Stimulated activated CD8-positive, alpha-beta memory T cell treated with anti-CD3 and anti-CD28 coated beads, Interleukin-15, amount 100 ng/mL, for 24 hours (primary cell): ENCODE data around the gene NOX5.

Experiments used
- DNase-seq: peaks from one replicate; pipeline ENCODE4 v3.0.0-alpha.2; 2020; ENCODE audit warnings: low read depth

NOX5 gene

DNA sequence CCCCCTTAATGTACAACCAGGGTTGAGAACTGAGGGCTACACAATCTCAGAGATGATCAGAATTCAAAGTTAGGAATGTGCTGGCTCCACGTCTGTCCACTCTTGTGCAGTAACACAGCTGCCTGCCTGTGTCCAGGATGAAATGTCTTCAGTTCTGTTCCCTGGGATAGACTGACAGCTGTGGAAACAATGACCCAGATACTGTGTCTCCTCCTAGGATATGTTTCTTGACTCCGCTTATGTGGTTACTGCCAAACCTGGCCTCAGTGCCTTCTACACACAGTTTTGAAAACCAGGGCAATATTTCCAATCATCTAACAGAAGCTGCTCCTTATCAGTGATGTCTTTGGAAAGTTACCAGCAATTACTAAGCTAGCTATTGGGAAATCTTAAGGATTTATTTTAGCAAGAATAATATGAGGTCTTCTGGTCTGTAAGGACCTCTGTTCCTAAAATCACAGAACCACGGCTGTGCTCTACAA is 67.6 kb downstream of the NOX5 start:
- no peak for DNase-seq

DNA sequence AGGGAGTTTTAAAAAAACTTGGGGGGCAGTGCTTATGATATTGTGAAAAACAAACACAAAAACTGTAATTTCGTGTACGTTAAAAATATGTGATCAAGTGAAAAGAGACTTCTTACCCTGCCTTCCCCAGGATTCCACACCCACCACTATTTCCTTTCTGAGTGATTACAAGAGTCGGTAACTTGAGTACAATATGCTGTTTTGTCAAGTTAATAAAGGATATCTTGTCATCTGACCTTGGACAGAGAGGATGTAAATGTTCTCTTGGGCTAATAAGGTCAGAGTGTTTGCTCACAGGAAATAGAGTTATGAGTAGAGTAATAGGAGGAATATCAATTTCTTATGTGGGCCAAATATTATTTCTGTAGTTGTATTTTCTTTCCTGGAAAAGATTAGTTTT is 68.1 kb downstream of the NOX5 start:
- DNase-seq: no peak

DNA sequence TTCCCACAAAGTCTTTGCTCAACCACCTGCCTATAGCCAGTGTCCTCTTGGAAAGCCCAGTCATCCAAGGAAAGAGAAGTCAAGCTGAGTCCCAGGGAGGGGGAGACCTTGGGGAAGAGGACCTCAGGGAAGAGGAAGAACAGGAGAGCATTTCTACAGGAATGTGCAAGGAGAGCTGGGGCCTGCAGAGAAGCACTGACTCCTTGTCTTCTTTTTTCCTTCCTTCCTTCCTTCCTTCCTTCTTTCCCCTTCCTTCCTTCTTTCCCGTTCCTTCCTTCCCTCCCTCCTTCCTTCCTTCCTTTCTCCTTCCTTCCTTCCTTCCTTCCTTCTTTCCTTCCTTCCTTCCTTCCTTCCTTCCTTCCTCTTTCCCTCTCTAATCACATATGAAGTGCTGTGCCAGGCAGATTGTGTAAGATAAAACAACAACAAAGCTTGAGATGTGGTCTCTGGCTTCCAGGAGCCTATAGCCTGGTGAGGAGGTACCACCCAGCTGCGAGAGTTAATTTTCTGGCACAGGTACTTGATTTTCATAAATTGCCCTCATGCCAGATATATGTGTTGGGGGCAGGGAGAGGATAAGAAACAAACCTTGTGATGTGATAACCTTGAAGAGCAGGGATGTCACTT is 70.0 kb downstream of the NOX5 start:
- no peak for DNase-seq

DNA sequence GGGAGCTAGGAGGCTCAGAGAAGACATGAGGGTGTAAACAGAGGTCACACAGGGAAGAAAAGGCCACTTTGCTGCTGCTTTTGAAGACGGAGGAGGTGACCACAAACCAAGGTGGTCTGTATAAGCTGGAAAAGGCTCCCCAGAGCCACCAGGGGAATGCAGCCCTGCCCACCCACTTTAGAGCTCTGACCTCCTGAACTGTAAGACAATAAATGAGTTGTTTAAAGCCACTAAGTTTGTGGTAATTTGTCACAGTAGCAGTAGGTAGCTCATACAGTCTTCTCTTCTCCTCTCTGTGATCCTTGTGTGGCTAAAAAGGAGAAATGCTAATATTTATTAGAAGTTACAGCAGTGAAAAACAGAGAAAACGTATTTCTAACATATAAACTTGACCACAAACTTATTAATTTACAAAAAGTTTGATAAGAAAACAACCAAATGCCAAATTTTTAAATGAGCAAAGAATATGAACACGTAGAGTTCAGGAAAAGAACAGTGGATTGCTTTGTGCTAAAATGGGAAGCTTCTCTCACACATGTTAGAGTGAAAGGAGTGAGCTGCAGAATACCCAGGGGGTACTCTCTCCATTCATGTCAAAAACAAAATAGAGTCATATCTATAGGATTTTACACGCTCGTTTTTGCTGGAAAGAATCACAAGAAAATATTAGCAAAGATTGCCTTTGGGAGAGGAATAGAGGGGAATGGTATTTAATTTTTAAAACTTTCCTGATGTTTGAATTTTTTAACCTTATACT is 71.0 kb downstream of the NOX5 start:
- no peak for DNase-seq

DNA sequence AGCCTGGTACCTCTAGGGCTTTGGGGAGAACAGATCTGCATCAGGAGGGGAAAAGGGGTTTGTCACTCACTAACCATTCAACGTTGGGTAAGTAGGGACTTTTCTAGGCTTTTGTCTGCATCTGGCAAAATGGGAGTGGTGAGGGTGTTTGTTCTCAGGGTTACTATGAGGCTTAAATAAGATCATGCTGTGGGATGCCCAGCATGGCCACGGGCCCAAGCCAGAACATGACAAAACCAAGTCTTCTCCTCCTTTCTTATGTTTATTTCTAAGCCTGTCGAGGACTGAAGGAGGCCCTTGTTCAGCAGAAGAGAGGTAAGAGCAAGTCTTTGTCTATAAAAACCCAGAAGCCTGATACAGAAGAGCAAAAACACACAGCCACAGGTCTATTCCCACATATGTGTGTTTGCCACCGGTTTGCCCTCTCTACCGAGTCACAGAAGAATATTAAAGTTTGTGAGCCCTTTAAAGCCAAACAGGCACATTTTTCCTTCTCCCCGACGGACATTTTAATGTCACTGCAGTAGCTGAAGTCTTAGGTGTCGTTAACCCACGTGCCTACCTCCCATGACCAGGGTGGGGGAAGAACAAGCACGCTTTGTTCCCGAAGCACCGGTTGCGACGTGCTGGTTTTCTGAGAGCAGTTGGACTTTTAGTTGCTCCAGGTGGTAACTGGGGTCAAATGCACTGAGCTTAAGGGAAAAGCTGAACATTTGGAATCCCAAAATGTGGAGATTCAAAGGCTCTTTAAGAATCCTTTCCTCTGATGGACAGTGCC is 72.1 kb downstream of the NOX5 start:
- DNase-seq: no peak

DNA sequence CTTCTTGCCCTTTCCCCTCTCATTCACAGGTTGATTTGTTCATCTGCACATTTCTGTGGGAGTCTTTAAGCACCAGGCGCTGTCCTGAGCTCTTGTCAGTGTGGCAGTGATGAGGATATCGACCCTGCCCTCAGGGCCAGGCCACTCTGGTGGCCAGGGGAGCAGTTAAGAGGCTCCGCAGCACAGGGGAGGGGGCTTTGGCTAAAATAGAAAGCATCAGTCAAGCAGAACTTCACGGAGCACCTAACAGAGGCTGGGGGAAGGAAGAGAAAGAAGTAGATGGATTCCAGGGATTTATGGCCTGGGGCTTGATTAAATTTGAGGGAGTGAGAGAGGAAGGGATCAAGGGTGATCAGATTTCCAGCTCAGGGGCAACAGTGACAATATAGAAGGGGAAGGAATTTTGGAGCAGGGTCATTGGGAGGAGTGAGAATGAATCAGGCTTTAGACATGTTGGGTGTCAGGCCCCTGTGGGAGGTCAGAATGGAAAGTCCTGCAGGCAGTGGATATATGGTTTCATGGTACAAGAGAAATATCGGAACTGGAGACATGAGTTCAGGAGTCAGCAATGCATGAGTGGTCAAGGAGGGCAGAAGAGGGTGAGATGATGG is 73.0 kb downstream of the NOX5 start:
- DNase-seq: no peak

DNA sequence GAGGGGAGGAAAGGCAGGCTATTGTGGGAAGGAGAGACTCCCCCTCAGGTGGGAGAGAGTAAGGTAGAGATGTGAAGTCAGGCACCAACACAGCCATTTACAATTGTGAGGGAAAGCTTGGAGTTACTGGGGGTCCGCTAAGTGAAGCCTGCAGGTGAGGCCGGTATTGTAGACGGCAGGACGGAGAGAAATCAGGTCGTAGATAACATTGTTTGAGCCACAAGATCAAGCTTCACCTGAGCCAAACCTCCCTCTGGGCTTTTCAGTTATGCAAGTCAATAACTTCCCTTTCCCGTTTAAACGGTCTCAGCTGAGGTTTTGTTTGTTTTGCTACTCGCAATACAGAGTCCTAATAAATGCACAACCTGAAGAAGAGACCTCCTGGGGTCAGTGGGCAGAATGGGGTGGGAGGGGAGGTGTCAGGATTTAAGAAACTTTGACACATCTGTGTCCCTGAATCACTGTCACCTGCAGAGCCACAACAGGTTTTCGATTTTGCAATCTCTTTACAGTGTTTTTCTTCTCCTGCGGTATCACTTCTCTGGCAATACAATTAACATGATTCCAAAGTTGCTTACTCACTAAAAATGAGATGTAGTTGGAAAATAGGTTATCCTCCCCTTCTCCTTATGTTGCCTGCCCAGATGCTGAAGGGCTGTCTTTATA is 73.9 kb downstream of the NOX5 start:
- DNase-seq: no peak

DNA sequence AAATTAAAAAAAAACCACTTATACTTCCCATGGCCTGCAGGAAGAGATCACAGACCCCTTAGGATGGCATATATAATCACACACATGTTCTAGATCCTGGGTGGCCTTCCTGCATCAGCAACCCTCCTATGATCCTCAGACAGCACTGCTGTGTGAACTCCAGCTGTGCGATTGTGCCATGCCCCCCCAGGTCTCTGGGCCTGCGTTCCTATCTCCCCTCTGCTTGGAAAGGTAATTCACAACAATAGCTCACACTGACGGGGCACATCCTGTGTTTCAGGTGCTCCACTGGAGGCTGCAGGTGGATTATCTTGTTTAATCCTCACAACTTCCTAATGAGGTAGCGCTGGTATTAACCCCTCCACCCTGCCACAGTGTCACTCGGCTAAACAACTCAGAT is 74.8 kb downstream of the NOX5 start:
- no peak for DNase-seq

DNA sequence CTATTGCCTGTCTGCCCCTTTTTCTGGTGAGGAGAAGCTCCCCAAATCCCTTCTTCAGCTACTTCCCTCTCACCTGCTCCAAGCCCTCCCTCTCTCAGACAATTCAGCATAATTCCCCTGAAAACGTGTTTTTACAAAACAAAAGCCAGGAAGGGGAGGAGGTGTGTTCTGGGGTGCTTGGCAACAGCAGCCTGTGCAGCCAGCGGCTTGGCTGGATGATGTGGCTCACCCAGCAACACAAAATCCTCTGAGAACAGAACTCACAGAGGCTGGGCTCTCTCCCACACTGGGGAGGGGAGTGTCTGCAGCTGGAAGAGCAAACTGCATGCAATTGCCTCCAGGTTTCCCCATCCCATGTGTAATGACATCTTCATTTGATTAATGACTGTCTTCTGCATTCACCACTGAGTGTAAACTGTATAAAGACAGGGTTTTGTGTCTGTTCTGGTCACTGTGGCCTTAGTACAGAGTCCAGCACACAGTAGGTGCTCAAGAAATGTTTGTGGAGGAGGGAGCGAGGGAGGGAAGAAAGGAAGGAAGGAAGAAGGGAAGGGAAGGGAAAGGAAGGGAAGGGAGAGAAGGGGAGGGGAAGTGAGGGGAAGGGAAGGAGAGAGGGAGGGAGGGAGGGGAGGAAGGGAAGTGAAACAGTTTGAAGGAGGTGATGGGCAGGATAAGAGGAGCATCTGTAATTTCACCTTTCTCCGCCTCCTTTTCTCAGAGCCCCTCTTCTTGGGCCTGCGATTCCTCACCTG is 75.9 kb downstream of the NOX5 start:
- no peak for DNase-seq

DNA sequence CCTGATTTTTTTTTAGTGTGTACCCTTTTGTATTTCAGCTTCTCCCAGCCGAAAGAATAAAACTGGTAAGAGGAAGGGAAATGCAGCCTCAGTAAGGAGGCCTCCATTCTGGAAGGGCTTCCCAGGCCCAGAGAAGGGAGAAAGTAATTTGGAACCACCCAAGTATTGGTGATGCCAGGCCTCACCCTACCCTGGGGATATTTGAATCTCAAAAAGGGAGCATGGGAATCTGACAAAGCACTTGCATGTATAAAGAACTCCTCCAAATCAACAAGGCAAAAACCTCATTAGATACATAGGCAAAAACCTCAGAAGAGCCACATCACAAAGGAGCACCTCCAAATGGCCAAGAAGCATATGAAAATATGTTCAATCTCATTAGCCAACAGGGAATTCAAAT is 77.2 kb downstream of the NOX5 start:
- no peak for DNase-seq

DNA sequence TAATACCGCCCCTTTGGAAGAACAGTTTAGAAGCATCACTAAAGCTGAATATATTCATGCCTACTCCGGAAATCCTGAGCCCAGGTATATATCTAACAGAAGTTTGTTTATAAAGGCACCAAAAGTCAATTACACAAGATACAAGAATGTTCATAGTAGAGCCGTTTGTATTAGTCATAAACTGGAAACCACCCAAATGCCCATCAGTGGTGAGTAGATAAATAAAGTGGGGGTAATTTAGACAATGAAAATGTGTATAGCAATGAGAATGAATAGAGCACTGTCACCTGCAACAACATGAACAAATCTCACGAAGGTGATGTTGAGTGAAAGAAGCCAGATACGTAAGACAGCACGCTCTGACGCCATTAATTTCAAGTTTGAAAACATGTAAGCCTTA is 77.7 kb downstream of the NOX5 start:
- no peak for DNase-seq

DNA sequence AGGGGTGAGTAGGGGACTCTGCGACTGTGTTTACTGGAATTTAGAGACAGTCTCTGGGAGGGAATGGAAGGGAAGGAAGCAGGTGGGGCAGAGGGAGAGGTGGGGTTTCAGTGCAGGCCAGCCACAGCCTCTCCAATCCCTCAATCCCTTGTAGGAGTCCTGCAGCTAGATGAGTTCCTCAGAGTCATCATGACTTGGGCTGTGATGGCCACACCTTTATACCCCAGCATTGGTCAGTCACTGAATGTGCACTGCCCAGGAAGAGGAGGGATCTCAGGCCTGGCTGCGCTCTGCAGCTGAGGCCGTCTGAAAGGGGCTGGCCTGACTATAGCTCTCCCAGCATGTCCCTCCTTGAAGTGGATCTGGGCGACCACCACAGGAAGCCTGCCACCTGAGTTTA is 78.6 kb downstream of the NOX5 start:
- no peak for DNase-seq

DNA sequence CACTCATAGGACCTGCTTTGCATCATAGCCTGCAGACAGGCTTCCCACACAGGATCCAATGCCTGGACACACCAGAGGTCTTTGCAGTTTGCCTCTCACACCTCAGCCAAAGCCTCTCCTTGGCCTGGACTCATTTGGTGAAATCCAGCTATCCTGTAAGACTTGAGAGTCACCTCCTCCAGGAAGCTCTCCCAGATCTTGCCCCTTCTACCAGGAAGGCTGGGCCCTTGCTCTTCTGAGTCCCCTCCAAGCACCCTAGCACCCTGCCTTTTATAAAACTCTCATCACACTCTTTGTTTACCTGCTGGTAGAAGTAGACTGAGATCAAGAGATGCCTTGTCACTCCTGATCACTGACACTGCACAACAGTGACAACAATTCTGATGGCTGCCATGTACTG is 79.1 kb downstream of the NOX5 start:
- no peak for DNase-seq

DNA sequence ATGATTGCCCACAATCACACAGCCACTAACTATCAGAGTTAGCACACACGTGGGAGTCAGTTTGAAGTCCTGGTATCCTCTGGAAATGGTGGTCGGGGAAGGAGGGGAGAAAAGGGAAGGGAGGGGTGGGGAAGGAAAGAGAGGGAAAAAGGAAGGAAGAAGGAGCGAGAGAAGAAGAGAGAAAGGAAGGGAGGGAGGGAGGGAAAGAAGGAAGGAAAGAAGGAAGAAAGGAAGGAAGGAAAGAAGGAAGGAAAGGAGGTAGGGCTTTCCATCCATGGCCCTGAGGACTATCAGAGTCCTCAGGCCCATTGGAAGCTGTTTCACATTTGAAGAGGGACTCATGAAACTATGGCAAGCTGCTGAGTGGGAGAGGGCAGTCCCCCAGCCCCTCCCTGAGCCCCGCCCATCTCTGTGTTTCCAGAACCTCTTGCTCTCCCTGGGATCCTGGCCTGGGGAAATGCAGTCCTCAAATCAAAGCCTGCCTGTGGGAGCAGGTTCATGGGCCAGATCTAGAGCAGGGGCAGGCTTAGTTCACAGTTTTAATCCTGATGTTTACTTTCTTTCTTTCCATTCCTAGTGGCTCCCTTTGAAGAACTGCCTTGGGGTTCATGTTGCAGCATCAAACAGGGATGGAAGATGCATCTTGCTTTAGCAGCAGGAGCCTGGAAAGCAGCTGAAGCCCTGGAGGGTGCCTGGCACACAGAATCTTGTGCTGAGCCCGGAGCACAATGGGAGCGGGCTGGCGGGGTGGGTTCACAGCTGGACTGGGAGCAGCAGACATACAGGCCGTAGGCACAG is 79.8 kb downstream of the NOX5 start:
- DNase-seq: no peak

DNA sequence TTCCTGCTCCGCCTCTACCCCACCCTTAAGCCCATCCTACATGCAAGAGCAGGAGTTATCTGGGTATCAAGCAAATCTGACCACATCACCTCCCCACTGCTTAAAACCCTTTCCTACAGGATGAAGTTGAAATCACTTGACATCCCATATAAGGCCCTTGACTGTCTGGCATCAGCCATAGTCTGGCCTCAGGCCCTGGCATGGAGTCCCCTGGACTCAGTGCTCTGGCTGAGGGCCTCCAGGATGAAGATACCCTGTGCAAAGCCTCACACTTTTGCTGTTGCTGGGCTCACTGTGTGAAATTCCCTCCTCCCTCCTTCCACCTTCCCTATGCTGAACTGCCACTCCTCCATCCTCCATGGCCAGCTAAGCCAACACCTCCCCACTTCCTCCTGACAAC is 80.8 kb downstream of the NOX5 start:
- DNase-seq: no peak

DNA sequence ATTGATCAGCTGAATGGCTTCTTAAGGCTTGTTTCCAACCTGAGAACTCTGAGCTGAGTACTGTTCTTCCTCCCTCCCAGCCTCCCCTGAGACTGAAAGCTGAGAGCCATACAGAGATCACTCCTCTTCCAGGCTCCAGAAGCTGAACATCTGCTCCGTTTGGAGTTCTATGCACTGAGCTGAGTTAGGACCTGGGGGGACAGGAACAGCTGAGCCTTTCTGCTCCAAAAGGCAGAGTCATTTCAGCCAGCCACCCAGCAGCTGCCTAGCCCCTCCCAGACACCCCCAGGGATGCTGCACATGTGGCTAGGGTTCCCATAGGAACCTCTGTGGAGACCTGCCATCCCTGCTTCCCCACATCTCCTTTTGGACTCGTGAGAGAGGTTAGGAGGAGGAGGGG is 81.7 kb downstream of the NOX5 start:
- no peak for DNase-seq

DNA sequence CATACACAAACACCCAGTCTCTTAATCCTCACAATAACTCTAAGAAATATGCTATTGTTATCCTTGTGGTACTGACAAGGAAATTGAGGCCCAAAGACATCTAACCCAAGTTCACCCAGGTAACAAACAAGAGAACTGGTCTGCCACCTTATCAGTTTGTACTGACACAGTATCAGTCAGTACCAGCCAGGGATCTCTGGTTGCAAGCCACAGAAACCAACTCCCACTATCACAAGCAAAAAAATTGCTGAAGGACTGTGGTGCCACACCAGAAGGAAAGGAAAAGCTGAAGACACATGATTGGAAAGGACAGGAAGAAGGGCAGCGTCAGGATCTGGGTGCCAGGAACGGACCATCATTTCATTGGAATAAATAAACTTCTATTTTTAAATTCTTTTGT is 82.1 kb downstream of the NOX5 start:
- no peak for DNase-seq

DNA sequence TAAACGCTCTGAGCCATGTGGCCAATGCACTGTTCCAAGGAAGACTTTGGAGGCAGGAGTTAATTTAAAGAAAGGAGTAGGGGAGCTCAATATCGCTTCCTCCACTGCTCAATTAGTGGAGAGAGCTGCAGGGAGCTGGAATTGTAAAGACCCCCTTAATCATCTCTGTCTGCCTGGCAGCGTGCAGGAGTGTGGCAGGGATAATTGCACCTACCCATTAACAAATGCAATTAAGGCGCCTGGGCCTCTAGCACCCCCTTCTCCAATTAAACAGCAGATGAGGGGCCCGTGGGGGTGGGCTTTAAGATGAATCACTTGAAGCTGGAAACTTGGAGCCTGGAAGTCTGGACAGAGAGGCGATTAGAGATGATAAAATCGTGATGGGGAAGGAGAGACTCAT is 84.3 kb downstream of the NOX5 start:
- DNase-seq: no peak

DNA sequence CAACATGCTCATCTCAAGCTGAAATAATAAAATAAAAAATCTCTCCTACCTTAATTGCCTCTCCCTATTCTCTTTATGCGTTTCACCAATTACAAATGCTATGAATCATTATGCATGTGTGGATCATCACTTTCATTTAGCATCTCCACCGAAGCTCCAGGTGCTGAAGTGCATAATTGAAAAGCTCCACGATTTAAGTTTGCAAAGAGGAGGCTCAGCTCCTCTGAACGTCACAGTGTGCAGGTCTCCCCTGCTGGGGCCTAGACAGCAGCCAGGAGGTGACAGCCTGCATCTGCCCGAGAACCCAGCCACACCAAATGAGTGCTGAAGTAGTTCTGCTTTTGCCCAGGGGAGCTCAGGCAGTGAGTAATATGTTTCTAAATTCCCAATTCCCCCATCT is 85.4 kb downstream of the NOX5 start:
- DNase-seq: no peak

DNA sequence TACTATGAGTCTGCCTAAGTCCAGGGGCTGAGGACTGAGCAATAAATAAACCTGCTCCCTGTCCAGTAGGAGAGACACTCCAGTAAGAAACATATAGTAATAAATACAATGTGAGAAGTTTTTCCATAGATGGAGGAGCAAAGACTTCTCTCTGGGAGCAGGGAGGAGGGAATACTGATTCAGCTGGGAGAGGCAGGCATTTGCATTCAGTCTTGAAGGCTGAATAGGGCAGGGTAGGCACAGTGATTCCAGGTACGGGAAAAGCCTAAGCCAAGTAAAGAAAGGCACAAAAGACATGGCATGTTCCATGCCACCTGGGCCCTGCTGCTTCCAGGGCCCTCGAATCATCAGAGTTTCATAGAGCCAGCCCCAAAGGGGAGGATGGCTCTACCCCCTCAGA is 86.3 kb downstream of the NOX5 start:
- DNase-seq: no peak
